ENCODE measurements around the gene SNX1.
"Not testable (repeated sequence)": the region's sequence is repeated elsewhere in the genome, so short reads cannot be mapped to it uniquely, and the experiment has no call there.

SNX1 gene

DNA sequence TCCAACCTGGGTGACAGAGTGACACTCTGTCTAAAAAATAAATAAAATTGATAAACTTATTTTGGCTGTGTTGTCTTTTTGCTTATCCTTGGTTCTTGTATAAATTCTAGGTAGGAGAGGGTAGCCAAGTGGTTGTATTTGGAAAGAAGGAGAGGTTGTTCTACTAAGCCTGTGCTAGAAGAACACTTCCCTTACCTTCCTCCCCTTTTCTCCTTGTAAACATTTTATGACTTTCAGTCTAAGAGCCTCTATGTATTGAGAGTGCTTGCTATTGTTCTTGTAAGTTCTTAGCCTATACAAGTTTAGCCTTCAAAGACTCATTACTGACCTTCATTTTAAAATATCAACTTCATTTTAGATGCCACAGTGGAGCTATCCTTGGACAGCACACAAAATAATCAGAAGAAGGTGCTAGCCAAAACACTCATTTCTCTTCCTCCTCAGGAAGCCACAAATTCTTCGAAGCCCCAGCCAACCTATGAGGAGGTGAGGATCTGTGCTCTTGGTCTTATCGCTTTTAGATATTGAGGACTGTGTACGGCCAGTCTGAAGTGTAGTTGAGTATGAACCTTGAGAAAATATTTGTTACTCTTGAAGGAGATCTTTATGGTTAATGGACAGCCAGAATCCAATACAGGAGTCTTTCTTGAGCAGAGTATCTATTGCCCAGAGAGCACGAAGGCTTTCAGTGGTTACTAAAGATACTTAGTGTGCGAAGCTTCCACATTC, 22.1 kb downstream of the SNX1 start:
- no peak for DNase-seq (ENCODE audit: low spot score)

DNA sequence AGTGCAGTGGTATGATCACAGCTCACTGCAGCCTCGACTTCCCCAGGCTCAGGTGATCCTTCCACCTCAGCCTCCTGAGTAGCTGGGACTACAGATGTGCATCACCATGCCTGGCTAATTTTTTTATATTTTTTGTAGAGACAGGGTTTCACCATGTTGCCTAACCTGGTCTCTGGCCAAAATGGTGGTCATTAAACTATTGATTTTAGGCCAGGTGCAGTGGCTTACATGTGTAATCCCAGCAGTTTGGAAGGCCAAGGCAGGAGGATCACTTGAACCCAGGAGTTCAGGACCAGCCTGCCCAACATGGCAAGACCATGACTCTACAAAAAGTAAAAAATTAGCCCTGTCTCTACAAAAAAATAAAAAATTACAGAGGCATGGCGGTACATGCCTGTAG, 24.5 kb downstream of the SNX1 start:
- not testable (repeated sequence) for DNase-seq (ENCODE audit: low spot score)

DNA sequence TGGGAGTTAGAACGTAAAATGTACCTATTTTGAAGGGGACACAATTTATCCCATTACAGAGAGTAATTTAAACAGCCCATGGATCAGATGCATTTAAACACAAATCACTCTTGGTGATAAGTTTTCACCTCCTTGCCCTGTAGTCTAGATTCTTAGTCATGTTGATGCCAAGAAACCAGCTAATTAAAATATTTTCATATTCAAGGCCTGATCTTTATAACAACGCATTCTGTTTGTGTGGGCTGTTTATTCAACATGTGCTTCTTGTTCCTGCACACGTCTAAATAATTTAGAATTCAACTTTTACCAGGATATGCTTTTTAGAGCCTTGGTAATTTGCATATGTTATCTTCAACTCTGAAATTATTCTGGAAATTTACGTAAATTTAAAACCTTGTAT, 25.8 kb downstream of the SNX1 start:
- DNase-seq (ENCODE audit: low spot score), result no peak

DNA sequence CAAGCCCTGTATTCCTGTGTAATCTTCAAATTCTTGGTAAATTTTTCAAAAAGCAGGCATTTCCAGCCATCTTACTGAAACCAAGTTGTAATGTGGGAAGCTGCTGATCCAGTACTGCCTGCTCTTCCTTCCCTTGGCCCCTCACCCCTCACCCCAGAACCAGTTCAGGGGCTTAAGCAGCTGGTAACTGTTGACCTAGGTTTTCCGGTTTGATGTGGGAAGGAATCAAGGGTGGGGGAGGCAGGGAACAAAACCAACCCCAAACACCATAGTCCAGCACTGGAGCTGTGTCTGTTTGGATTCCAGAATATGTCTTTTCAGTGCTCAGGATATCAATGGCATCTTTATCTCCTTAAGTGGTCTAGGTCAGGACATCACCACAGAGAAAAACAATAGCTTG, 26.7 kb downstream of the SNX1 start:
- no peak for DNase-seq (ENCODE audit: low spot score)

DNA sequence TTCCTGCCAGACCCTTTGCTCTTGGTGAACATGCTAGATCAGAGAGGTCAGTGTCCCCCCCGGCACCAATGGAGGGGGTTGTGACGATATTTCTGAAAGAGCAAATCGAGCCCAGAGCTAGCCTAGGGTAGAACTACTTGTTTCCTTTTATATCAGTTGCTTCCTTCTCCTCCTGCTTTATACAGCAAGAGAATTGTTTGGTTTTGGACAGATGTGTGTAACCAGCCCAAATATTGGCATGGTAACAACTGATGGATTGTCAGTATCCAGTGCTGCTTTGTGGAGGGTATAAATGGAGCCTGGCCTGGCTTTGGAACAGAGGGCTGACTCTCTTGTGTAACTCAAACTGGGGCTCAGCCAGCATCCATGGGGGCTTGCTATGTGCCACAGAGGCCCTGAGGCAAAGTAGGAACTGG, 27.2 kb downstream of the SNX1 start:
- DNase-seq (ENCODE audit: low spot score), result no peak

DNA sequence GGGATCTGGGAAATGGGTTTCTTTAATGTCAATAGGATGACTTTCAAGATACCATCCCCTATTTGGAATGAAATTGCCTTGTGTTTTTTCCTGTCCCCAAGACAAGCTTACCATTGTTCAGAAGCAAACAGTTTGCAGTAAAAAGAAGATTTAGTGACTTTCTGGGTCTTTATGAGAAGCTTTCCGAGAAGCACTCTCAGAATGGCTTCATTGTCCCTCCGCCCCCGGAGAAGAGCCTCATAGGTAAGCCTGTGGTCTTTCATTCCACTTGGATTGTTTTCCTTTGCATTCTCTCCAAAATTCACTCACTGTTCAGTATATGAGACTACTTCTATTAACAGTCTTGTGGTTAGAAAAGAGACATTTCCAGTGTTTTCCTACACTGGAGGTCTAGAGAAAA, 30.2 kb downstream of the SNX1 start:
- DNase-seq (ENCODE audit: low spot score), result no peak

DNA sequence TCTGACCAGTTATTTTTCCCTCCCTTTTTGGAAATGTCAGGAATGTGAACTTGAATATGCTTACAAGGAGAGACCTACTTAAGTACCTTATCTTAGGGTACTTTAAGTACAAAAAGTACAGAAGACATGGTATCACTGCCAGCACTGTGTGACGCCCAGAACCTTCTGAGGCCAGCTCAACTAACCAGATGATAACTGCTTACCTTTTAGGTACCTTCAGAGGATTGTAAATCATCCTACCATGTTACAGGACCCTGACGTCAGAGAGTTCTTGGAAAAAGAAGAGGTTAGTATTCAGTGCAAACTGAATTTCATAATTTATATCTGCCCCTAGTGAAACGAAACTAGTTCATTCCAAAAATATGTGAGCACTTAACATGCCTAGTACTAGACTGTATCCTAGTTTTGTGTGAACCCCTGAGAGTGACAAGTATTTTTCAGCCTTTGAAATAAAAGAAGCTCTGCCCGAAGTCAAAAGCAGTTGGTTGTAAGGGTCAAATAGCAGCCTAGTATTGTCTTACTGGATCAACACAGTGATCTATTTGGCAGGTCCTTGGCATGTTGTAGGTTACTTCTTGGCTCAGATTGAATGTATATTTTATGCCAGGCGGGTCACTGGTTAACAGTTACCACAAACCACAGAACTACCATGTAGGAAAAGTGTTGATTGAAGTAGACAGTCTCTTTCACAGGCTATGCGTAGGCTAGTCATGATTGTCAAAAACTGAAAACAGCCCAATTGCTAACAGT, 31.9 kb downstream of the SNX1 start:
- no peak for DNase-seq (ENCODE audit: low spot score)

DNA sequence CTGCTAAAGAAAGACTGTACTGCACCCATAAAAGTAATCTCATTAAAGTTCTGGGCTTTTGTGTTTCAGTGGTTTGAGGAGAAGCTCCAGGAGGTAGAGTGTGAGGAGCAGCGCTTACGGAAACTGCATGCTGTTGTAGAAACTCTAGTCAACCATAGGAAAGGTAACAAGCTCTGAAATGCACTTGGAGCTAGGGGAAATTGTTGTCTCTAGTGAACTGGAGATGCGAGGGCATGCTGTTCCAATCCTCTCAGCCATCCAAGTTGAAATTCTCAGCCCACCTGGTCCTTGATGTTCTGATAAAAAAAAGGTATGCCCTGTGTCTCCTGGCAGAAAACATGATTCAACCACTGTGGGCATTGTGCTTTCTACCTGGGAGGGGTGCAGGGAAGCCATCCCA, 34.4 kb downstream of the SNX1 start:
- DNase-seq (ENCODE audit: low spot score), result no peak

DNA sequence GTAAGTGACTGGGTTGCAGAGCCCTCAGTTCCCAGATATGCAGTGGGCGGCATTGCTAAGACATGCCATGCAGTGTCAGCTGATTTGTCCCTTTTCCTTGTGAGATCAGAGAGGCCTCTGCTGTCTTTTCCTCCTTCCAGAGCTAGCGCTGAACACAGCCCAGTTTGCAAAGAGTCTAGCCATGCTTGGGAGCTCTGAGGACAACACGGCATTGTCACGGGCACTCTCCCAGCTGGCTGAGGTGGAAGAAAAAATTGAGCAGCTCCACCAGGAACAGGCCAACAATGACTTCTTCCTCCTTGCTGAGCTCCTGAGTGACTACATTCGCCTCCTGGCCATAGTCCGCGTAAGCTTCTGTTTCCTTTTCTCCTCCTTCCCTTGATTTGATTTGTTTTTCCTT, 35.8 kb downstream of the SNX1 start:
- DNase-seq (ENCODE audit: low spot score), result no peak

DNA sequence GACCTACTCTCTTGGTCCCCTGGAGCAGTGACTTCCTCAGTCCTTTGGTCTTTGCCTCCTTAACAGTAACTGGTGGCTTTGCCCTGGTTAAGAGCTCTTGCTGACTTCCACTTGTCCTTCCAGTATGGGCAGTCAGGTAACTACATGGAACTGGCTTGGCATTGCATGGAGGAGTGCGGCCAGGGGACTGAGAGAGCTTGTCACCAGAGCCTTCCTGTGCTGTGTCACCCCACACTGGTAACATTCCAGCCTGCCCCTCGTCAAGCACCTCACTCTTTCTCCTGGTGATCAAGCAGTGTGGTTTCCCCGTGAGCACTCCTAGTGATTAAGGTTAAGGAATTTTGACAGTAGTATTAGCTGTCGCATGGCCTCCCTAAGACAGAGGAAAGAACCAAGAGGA, 36.4 kb downstream of the SNX1 start:
- DNase-seq (ENCODE audit: low spot score), result no peak

DNA sequence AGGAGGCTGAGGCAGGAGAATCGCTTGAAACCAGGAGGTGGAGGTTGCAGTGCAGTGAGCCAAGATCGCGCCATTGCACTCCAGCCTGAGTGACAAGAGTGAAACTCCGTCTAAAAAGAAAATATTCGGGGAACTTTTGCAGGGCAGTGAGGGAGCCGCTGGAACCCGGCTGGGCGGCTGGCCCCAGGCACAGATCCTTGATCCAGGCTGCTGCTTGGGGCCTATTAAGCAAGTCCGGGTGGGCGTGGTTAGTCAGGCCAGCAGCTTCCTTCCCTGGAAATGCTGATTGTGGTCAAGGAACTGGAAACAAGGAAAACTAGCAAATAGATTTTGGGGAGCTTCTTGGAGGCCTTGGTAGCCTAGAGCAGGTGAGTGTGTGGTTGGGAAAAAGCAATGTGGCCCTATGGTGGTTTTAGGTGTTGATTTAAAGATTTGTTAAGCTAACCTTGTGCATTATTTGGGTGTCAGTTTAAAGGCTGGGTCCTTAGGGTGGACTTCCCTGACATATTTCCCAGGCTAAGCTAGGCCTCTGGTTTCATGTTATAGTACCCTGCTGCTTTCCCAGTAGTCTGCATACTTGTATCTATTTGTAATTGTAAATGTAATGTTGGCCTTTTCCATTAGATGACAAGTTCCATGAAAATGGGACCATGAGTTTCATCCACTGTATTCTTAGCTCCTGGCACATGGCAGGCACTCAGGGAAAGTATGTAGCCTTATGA, 38.0 kb downstream of the SNX1 start:
- no peak for DNase-seq (ENCODE audit: low spot score)

DNA sequence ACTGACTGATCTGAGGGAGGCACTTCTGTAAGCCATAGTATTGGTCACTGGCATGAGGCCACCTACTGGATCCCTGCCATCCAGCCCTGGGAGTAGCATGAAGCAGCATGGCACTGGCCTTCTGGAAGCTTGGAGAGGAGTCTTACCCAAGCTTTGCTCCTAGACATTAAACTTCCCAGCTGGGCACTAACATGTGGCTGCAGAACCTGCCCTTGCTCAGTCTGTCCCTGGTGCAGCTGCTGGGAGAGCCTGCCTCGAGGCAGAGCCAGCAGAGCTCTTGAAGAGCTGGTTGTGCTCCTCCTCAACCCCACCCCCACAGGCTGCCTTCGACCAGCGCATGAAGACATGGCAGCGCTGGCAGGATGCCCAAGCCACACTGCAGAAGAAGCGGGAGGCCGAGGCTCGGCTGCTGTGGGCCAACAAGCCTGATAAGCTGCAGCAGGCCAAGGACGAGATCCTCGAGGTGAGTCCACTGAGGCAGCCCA, 38.6 kb downstream of the SNX1 start:
- DNase-seq (ENCODE audit: low spot score), result no peak

DNA sequence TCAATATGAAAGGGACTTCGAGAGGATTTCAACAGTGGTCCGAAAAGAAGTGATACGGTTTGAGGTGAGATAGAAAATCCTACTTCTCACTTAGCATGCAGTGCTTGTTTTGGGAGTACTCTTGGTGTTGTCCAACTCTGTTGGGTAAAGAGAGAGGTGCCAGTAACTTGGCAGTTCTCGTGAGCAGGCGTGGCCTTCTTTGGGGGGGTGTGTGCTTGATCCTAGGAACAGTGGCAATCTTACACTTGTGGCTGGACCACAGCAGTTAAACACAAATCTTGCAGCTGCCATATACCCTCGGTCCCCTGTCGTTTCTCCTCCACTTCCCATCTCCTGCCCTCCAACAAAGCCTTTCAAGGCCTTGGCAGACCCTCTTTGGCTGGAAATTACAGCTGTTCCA, 40.6 kb downstream of the SNX1 start:
- DNase-seq (ENCODE audit: low spot score), result no peak

DNA sequence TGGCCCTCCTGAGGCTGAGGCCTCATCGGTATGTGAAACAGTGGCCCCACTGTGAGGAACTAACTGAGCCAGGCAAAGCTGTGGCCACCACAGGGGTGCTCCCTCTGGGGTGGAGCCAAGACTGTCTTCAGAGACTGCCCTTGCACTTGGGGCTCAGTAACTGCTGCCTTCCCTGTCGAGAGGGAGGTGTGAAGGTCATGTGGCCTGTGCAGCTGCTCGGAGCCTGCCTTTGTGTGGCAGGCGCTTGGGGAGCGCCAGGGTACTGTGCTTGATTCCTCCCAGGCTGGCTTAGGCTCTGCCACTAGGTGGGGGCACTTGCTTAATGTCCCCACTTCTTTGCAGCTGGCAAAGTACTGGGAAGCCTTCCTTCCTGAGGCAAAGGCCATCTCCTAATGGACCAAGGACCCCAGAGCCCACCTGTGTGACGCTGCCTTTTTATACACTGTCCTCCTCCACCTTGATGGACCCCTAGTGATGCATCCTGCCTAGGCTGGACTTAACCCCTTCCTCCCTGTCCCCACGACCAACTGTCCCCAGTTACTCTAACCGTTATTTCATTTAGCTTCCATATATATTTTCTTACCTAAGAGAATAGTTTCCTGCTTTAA, 41.5 kb downstream of the SNX1 start:
- DNase-seq (ENCODE audit: low spot score), result no peak

DNA sequence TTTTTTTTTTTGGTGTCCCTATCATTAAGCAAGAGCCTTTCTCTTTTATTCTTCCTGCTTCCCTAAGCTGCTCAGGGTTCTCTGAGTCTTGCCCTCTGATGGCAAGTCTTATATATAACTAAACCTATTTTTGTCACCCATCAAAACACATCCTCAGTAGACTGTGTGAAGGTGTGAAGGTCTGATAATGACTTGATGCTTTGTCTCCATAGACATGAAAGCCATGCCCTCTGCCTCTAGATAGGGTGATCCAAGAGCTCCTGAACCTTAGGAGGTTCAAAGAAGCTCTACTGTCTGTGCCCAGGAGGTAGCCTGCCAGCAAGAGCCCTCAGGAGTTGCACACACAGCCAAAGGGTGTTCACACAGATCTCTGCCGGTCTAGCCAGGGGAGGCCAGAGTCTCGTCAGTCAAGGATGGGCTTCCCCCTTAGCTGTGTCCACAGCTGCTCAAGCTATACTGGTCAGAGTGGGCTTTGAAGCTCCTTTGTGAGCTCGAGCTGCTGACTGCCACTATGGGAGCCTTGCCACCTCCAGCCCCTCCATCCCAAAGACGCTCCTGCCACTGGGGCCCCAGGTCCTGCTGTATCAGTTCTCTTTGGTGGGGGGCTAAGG, 42.7 kb downstream of the SNX1 start:
- no peak for DNase-seq (ENCODE audit: low spot score)

DNA sequence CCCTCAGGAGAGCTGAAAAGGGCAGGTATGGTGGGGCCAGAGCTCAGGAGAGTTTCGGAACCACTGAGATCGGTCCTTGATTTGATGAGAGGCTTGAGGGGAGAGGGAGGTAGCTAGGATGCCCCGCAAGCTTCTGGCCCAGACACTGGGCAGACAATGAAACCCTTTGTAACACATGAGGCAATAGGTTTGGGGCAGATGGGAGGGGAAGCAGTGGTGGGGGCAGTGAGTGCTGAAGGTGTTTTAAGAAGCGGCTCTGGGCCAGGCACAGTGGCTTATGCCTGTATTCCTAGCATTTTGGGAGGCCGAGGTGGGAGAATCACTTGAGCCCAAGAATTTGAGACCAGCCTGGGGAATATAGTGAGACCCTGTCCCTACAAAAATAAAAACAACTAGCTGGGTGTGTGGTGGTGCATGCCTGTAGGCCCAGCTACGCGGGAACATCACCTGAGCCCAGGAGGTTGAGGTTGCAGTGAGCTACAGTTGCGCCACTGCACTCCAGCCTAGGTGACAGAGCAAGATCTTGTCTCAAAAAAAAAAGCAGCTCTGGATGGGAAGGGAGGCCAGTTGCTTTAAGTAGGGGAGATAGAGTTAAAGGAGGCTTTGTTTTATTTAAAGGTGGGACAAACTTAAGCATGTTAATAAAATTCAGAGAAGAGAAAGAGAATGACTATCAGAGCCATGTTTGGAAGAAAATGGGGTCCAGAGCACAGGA, 46.2 kb downstream of the SNX1 start:
- no peak for DNase-seq (ENCODE audit: low spot score)

DNA sequence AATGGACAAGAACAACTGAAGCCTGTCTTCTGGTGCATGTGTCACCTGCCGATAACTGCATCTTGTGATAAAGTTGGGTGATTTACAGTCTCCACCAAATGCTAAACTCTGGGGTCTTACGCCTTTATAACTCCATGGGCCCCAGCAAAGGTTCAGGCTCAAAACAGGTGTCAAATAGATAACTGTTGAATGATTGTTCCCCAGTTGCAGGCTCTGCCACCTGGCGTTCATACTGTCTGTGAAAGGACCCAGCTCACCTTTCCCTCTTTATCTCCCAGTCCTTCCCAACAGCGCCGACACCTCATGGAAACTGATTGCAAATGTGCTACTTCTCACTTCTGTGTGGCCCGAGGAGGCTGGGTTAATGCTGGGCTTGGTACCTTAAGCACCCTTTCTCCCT, 47.5 kb downstream of the SNX1 start:
- no peak for DNase-seq (ENCODE audit: low spot score)

DNA sequence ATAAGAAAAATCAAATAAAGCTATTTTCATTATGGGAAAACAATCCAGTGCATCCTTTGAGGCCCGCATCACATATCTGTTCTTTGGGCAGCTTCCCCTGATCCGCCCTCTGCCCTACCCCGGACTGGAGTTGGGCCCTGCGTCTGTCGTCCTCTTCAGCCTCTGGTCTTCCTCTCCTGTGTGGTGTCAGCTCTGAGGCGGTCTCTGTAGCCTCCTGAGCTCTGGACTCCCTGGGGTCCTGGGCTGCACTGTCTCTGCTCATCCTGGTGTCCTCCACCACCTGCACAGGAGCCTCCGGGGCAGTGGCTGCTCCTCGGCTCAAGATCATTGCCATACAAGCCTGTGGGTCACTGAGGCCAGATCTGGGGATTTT, 48.4 kb downstream of the SNX1 start:
- DNase-seq (ENCODE audit: low spot score), result no peak

DNA sequence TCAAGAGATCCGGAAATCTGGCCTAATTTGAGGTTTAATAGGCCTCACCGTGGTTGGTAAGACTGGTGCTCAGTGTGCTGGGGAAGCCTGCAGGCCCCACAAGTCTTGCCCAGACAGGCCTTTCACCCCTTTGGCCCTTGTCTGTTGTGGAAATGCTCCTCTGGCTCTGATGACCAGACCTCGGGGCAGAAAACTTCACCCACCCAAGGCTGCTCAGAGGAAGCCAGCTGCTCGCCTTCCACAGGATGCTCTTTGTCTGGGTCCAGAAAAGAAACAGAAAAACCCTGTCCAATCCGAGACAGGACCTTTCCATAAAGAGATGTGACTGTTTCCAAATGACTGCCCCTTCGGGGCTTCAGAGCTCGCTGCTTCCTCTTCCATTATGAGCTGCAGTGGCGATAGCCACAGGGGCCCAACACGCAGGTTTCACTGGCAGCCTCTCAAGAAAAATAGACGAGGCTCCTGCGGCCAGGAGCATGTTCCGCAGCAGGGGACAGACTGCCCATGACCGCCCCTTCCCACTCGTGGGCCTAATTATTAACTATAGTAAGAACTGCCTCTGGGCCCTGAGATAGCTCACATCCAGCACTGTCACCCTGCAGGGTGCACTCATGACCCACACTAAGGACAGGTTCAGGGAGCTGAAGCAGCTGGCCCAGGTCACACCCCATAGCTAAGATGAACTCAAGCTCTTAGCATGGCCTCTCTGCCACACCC, 48.9 kb downstream of the SNX1 start:
- no peak for DNase-seq (ENCODE audit: low spot score)

DNA sequence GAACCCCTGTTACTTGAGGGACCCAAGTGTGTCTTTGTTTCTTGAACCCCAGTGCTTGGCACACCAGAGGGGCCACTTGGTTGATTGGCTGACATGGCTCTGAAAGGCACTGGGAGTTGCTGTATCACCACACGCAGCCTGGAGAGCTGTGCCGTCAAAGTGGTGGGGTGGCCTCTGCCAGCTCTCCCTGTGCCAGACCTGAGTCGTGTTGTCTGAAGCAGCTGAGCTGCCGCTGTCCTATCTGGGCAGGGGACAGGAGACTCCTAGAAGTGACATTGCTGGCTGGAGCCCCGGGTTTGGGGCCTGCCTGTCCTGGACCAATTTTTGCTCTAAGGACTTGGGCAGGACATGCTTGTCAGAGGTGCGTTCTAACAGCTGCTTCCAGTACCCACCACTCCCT, 50.3 kb downstream of the SNX1 start:
- DNase-seq (ENCODE audit: low spot score), result no peak

DNA sequence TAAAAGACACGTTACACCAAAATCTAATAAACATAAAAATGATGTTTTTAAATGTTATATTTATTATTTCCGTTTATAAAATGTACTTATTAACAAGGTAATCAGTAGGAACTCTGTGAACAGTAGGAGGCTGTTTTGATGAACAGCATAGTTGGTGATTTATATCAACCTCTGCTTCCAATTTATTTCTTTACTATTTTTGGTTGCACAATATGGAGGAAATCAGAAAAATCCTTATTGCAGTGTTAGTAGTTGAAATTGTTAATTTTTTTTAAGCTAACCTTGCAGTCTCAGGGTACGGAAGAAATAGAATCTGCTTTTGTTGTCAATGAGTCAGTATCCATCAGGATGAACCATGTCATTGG, 50.7 kb downstream of the SNX1 start:
- DNase-seq (ENCODE audit: low spot score), result no peak

Data from kidney capillary endothelial cell (primary cell).